Loucy (cell line): ENCODE results near the gene CNPY1.

Experiments used
- H2AFZ ChIP-seq: fragments of 200-600 bp; sonication (generic); 2 replicates; pipeline ENCODE4 v1.6.0; 2016; ENCODE audit warnings: antibody characterized with exemption, mild to moderate bottlenecking, low read length, moderate library complexity
- H3F3A ChIP-seq: fragments of 200-600 bp; 2 replicates; pipeline ENCODE4 v1.6.0; 2016; ENCODE audit warnings: antibody characterized with exemption, low read depth, mild to moderate bottlenecking
- H3K27me3 ChIP-seq: fragments of 200-600 bp; sonication (generic); 2 replicates; pipeline ENCODE4 v1.6.1; 2014; ENCODE audit warnings: low read length, mild to moderate bottlenecking; ENCODE audit not compliant: insufficient read depth, poor library complexity, severe bottlenecking
- H3K36me3 ChIP-seq: fragments of 200-600 bp; sonication (generic); 2 replicates; pipeline ENCODE4 v1.6.1; 2016; ENCODE audit warnings: low read length; ENCODE audit not compliant: insufficient read depth
- H3K4me1 ChIP-seq: fragments of 200-600 bp; sonication (generic); 2 replicates; pipeline ENCODE4 v1.5.1; 2014; ENCODE audit warnings: low read length, mild to moderate bottlenecking; ENCODE audit not compliant: insufficient read depth, poor library complexity, severe bottlenecking
- H3K4me2 ChIP-seq: fragments of 200-600 bp; sonication (generic); 2 replicates; pipeline ENCODE4 v1.6.0; 2014; ENCODE audit warnings: antibody characterized with exemption, low read length, low read depth, mild to moderate bottlenecking; ENCODE audit not compliant: poor library complexity, severe bottlenecking
- H3K4me3 ChIP-seq: fragments of 200-600 bp; sonication (generic); 2 replicates; pipeline ENCODE4 v1.5.1; 2014; ENCODE audit warnings: low read length, mild to moderate bottlenecking, mixed read lengths; ENCODE audit not compliant: poor library complexity, severe bottlenecking
- H3K79me2 ChIP-seq: fragments of 200-600 bp; sonication (generic); 2 replicates; pipeline ENCODE4 v1.6.1; 2014; ENCODE audit warnings: low read length; ENCODE audit not compliant: insufficient read depth
- H3K9ac ChIP-seq: fragments of 200-600 bp; sonication (generic); 2 replicates; pipeline ENCODE4 v1.6.0; 2014; ENCODE audit warnings: mild to moderate bottlenecking, low read depth, low read length, moderate library complexity; ENCODE audit not compliant: poor library complexity, severe bottlenecking
- H3K9me2 ChIP-seq: fragments of 200-600 bp; sonication (generic); replicated peaks from 2 replicates; pipeline ENCODE4 v1.6.1; 2016; ENCODE audit warnings: low read depth, low read length, mixed read lengths
- H3K9me3 ChIP-seq: fragments of 200-600 bp; sonication (generic); 2 replicates; pipeline ENCODE4 v1.6.1; 2014; ENCODE audit warnings: mild to moderate bottlenecking, antibody characterized with exemption, low read length, low read depth; ENCODE audit not compliant: insufficient read depth
- H4K20me1 ChIP-seq: fragments of 200-600 bp; sonication (generic); 2 replicates; pipeline ENCODE4 v1.6.0; 2014; ENCODE audit warnings: antibody characterized with exemption, low read length, mild to moderate bottlenecking; ENCODE audit not compliant: insufficient read depth, poor library complexity, severe bottlenecking
- CTCF ChIP-seq: fragments of 200-600 bp; sonication (generic); conservative IDR thresholded peaks from 2 replicates; pipeline ENCODE4 v1.5.1; 2014; ENCODE audit warnings: mild to moderate bottlenecking, antibody characterized with exemption, low read length
- EZH2phosphoT487 ChIP-seq: fragments of 200-600 bp; IDR thresholded peaks from 2 replicates; pipeline ENCODE4 v1.6.1; 2018; ENCODE audit warnings: antibody characterized with exemption, mild to moderate bottlenecking, moderate library complexity, borderline replicate concordance

Gene CNPY1

GRCh38 chr7:155553871-155554270 is 7.5 kb upstream of the CNPY1 start:
- no peak overlapping the region for H3K9ac ChIP-seq
- H3K4me1 ChIP-seq, result no peaks in the 10 kb centered on the region
- no peaks in the 10 kb centered on the region for H3K9me2 ChIP-seq
- no peak for TF ChIP-seq EZH2phosphoT487
- no peak for TF ChIP-seq CTCF
- H3K27me3 ChIP-seq, result no peaks in the 10 kb centered on the region
- no peak overlapping the region for H3K4me2 ChIP-seq
- no peaks in the 10 kb centered on the region for H3K79me2 ChIP-seq
- no peaks in the 10 kb centered on the region for H4K20me1 ChIP-seq
- H3K4me3 ChIP-seq, result no peak overlapping the region
- no peaks in the 10 kb centered on the region for H3F3A ChIP-seq
- H3K9me3 ChIP-seq, result no peaks in the 10 kb centered on the region
- no peaks in the 10 kb centered on the region for H3K36me3 ChIP-seq
- no peak overlapping the region for H2AFZ ChIP-seq

DNA sequence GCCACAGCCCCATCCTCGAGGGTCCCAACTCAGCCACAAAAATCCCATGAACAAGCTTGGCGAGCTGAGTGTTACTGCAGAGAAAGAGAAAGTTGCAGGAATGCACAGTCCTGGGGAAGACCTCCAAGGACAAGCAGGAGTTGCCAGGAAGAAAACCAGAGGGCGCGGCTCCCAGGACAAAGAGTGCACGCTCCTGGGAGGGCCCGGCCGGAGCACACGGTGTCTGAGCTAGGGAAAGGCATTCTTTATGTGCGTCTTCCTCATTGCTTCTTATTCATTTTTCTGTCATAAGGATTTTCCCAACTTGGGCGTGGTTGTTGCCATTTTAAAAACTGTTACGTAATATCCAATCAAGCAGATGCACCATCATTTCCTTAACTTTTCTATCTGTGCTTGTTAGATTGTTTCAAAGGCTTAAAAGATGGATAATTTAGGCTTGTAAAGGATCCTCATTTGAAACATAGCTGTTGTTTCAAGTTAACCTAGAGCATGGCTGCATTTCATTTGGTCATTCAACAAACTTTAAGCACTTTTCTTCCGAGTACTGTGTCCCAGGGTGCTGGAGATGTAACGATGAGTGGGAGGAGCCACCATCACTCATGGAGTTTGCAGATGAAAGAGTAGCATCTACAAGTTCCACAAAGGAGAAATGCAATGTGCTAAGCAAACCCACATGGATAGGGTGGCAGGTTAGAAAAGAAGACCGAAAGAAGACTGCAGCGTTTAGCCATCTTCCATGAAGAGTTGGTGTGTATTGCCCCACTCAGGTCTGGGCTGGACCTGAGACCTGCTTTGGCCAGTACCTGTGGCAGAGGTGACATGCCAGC is 5.6 kb upstream of the CNPY1 start:
- H3K9me3 ChIP-seq, result no peaks in the 10 kb centered on the region
- H3K4me2 ChIP-seq, result no peak overlapping the region
- no peak overlapping the region for H3K9ac ChIP-seq
- no peak overlapping the region for H2AFZ ChIP-seq
- TF ChIP-seq CTCF (no peak), EZH2phosphoT487 (no peak)
- no peaks in the 10 kb centered on the region for H3K4me1 ChIP-seq
- H3K27me3 ChIP-seq, result no peaks in the 10 kb centered on the region
- no peaks in the 10 kb centered on the region for H4K20me1 ChIP-seq
- no peak overlapping the region for H3K4me3 ChIP-seq
- no peaks in the 10 kb centered on the region for H3F3A ChIP-seq
- no peaks in the 10 kb centered on the region for H3K9me2 ChIP-seq
- H3K36me3 ChIP-seq, result no peaks in the 10 kb centered on the region
- no peaks in the 10 kb centered on the region for H3K79me2 ChIP-seq

GRCh38 chr7:155550916-155551315 is 4.6 kb upstream of the CNPY1 start:
- H3K9ac ChIP-seq, result no peak overlapping the region
- H3K9me3 ChIP-seq, result no peaks in the 10 kb centered on the region
- H3K27me3 ChIP-seq, result no peaks in the 10 kb centered on the region
- no peaks in the 10 kb centered on the region for H3K4me1 ChIP-seq
- H3K4me3 ChIP-seq, result no peak overlapping the region
- H3K36me3 ChIP-seq, result no peaks in the 10 kb centered on the region
- TF ChIP-seq EZH2phosphoT487 (no peak), CTCF (no peak)
- no peak overlapping the region for H2AFZ ChIP-seq
- no peaks in the 10 kb centered on the region for H3F3A ChIP-seq
- no peaks in the 10 kb centered on the region for H4K20me1 ChIP-seq
- no peaks in the 10 kb centered on the region for H3K79me2 ChIP-seq
- H3K9me2 ChIP-seq, result no peaks in the 10 kb centered on the region
- no peak overlapping the region for H3K4me2 ChIP-seq
